Stimulated activated CD4-positive, alpha-beta T cell treated with anti-CD3 and anti-CD28 coated beads, Interleukin-2, amount 100 ng/mL, for 4 hours (primary cell): ENCODE results near the gene ICE2.
"Not testable (repeated sequence)": the region's sequence is repeated elsewhere in the genome, so short reads cannot be mapped to it uniquely, and the experiment has no call there.

Experiments
- DNase-seq: peaks from one replicate; pipeline ENCODE4 v3.0.0-alpha.2; 2020; ENCODE audit warnings: low read depth

The ICE2 gene

DNA sequence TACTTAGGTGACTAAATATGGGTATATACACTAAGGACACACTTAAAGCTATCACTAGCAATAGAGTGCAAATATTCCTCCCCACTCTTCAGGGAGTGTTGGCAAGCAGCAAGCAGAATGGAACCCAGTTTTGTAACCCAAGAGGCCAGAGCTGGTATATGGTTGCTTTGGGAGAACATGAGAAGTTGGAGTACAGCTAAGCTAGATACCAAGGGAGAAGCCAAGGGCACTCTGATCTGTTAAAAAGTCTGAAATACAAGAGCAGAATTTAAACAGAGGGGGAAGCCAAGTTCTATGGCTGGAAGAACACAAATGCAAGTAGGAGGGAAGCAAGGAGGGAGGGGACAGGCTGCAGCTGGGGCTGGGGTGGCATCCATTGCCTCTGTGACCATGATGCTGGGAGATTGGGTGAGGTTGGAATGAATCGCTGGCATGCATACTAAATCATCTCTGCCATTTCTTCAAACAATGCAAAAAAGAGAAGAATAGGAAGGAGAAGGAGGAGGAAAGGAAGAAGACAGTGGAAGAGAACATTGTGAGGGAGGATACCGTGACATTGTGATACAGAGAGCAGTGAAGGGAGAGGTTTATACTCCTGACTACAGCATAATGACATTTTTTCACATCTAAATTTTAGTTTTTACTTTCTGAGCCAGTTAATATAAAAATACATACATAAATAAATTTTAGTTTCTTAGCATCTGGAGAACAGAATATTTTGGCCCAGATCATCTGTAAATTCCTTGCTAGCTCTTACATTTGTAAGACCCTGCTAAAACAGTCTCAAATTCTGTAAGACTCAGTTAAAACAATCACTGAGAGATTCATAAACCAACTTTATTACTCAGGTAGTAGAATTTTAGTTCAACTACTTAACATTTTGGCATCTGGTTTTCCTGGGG is 72.2 kb downstream of the ICE2 start:
- DNase-seq: no peak

DNA sequence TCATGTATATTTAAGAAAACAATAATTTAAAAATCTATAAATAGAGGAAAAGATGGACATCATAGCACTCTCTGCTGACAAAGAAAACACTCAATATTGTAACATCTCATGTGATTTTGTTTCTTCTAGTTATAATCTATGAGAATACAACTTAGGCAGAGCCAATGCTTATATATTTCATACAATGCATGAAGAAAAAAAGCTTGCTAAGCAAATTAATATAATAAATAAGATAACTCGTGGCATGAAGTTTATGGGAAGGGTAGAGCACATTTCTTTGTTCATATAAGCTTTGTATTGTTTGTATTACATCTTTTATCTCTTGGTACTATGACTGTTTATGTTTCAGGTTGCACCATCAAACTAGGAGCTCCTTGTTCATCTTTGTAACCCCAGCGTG is 73.5 kb downstream of the ICE2 start:
- no peak for DNase-seq

DNA sequence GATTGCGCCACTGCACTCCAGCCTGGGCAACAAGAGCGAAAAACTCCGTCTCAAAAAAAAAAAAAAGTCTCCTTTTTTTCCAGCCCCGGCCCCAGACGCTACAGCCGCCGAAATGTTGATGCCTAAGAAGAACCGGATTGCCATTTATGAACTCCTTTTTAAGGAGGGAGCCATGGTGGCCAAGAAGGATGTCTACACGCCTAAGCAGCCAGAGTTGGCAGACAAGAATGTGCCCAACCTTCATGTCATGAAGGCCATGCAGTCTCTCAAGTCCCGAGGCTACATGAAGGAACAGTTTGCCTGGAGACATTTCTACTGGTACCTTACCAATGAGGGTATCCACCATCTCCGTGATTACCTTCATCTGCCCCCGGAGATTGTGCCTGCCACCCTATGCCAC is 74.6 kb downstream of the ICE2 start:
- not testable (repeated sequence) for DNase-seq

DNA sequence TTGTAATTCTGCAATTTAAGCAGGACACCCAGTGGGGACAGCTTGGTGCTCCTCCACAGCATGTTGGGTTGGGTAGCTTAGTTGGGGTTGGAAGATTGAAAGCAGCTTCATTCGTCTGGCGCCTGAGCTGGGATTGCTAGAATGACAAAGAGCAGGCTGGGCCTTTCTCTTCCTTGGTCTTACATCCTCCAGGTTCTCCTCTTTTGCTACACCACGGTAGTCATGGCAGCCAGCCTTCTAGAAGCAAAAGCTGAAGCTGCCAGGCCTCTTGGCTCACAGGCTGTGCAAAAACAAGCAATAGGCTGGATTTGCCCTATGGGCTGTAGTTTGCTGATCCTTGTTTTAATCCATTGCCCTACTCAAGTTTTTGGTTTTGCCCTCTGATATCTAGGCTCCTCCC is 78.0 kb downstream of the ICE2 start:
- DNase-seq: no peak

DNA sequence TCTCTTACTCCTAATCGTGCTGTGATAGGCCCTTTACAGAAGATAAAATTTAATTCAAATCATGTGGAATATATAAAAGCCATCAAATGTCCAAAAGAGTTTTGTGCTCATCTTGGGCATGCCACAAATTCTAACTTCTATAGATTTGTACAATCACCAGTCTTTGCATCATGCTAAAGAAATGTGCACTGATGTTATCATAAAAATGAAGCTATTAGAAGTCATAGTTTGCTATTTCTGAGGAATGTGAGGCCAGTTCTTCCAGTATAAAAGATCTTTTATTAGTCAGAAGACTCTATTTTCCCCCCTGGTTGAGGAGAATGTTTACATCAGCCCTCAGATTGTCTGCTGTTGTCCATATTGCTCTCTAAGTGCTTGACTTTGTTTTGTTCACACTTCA is 79.0 kb downstream of the ICE2 start:
- no peak for DNase-seq

DNA sequence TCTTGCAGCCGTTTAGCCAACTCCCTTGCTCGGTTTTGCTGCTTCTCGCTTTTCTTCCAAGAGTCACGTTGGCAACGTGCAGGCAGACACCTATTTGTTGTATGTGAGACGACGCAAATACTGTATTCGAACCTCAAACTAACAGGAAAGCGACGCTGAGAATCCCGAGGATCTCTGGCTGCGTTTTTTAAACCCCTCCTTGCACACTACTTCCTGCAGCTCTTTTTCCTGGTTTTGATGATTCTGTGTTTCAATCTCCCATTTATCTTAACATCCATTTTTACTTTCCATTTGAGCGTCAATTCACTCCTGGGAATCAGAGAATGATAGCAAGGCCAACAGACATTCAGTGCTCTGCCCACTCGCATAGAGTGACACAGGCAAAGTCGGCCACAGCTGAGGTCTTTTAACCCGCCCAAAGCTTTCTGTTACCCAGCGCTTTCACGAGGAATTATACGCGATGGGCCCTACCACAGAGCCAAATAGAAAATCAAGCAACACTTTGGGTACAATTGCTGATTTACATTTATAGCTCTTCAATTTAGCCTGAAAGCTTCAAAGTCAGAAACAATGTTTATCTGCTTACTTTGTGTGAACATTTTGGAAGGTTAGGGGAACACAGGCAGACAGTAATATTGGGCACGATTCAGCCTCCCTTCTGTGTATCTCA is 79.6 kb downstream of the ICE2 start:
- no peak for DNase-seq

DNA sequence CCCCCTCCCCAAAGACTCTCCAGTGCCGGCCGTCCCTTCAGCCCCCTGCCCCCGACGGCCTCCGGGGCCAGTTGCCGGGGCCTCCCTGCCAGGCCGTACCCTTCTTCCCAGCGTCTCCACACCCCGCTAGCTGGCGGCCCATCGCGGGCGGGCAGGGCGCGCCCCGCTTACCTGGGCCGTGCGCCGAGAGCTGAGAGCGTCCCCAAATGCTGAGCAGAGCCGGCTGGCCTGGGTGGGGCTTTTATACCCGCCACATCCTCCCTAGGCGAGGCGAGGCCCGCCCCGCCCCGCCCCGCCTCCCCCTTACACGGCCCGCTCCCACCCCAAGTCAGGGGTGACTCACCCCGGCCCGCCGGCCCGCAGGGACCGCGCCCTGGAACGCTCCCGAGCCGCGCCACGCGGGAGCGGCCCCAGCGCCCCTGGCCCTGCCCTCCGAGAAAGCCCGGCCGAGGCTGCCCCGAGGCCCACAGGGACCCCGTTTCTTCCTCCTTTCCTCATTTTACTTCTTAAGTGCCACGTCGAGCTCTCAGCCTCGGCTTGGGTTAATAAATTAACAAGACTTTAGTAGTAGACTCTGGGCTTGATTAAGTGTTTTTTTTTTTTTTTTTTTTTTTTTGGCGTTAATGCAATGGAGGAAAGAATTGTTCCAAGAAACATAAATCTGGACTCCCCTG is 81.0 kb downstream of the ICE2 start, which contains the start of gene ANXA2:
Gene ANXA2, minus strand, starts transcription at position 215 of the 674 bp plus-strand sequence. CDS start 11,911 bp downstream, outside the sequence.
- peak; percentile 79 for DNase-seq

DNA sequence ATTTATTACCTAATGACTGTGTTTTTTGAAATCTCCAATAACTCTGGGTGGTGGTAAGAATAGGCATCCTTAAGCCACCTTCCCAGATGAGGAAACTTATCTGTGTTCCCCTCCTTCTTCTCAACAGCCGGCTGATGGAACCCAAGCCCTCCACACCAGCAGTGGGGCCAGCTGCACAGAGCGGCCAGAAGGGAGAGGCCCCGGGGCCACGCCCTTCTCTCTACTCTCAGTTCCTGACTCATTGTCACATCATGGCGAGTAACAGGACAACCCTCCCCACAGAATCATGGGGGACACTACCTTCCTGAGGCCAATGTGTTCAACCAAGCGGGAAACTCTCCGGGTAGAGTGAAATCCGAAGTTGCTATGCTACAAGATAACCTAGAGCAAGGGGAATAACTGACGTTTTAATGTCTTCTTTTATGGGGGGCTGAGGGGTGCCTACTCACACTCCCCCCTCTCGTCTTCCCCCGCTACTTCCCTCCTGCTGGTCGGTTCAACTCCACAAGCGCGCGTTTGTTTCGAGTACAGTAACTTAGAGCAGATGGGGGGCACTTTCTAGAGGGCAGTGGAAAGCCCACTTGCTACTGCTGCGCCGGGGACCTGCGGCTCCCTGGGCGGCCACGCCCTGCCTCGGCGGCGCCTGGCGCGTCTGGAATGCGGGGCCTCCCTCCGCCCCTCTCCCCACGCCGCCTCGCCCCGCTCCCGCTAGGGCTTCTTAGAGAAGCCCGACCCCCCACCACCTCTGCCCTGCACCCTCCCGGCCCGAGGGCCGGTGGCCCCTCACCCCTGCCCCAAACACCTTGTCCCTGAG is 81.8 kb downstream of the ICE2 start:
- DNase-seq: peak; percentile 7

DNA sequence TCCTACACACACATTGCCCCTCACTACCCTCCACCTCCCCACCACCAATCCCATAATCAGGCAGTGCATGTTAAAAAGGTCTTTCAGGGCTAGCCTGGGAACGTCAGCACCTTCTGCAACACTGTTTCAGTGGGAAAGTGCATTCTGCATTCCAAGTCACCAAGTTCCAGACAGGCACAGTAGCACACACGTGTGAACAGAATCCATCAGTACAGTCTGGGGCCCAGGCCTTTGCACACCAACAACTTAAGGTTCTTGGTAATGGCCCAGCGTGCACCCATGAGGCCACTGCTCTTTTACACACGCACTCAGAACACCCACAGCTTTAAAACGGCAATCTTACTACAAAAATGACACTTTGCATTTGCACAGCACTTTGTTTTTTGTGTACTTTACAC is 82.4 kb downstream of the ICE2 start:
- no peak for DNase-seq

DNA sequence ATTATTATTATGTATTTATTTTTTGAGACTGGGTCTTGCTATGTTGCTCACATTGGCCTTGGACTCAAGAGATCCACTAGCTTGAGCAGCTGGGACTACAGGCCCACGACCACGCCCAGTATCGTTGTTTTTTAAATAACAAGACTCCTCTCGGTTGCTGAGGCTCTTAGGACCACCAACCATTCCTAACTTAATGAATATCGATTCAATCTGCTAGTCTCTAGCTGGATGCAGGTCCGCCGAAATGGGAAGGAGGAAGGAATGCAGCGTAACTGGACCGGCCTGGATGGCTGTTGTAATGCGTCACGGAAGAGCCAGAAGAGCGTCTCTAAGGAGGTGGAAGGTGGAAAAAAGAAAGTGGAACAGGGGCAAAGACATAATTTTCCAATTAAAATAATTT is 82.8 kb downstream of the ICE2 start:
- DNase-seq: no peak

DNA sequence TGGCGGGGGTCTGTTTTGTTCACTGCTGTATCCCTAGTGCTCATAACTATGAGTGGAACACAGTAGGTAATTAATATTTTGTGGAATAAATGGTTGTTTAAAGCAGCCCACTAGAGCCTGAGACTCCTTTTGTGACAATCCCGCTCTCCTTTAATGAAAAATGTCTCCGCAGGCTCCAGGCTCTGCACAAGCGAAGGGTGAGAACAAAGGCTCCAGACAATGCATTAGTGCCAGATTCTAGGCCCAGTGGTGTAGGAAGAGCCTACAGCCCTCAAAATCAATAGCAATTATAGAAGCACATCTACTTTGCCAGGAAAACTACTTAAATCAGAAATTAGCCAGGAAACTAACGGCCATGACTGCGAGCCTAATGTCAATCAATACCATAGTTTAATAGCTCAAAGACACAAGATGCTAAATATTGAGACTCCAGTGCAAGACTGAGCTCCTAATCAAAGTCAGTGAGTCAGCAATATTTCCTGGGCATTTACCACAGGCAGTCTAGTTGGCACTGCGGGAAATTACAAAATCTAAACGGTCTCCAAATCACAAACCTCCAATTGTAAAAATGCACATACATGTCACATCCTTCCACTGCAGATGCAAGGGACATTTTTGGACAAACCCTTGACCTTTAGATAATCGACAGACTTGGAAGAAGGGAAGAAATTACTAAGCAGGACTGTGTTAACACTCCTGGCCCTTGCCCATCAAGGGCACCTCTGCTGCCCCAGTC is 83.5 kb downstream of the ICE2 start:
- no peak for DNase-seq

DNA sequence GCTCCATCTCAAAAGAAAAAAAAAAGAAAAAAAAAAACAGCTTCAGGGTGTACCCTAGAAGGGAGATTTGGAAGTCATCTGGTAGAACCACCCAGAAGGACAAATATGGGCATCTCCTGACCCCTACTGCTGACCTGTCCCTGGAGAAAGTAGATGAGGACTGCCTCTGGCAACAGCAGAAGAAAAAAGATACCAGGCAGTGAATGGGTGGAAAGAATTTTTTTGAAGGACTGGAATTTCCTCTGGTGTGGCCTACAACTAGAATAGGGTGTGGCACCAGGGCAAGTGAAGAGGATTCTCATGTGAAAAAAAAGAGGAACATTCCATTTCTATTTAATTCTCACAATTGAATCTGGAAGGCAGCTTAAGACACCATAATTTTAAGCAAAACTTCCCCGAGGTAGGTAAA is 84.2 kb downstream of the ICE2 start:
- no peak for DNase-seq

DNA sequence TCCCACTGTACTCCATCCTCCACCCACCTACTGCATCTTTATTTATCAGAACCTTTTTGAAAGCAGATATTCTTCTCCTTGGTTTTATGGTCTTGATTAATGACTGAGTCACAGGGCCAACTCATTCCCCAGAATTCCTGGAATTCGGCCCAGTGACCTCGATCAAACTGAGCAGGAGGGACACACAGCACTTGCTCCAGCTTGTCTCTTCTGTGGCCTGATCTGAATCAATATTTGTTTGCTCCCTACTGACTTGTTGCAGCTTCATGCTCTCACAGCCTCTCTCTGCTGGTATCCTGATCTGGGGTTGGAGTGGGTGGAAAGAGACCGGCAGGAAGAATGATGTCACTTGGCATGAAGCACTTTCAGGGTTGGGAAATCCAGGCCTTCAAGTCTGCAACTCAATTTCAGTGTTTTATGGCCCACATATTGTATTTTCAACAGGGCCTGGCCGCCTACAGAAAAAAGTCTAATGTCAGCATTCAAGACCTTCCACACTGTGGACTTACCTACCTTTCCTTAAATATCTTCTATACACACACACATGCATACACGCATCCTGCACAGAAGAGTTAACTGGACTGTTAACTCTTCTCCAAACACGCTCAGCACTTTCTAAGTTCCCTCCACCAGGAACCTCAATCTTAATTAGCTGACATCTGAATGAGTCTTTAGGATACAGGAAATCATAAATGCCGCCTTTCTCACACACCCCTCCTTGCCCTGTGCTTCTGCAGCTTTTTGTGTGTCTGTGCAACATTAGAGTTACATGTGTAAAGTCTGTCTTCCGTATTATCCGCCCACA is 85.8 kb downstream of the ICE2 start:
- no peak for DNase-seq

DNA sequence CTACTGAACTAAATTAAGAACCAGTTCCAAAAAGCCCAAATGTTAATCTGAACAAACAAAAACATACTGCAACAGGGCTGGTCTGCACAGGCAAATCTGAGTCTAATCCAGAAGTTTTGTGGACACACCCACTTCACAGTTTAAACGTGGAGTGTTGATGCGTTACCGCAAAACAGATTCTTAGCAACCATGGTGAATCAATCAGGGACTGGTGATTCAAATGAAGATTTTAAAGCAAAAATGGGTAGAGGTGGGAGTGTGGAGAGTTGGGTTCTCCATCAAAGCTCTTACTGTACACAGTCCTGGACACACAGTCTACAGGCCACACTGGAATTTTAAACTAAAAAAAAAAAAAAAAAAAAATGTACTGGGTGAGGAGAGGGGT is 86.3 kb downstream of the ICE2 start:
- DNase-seq: no peak

DNA sequence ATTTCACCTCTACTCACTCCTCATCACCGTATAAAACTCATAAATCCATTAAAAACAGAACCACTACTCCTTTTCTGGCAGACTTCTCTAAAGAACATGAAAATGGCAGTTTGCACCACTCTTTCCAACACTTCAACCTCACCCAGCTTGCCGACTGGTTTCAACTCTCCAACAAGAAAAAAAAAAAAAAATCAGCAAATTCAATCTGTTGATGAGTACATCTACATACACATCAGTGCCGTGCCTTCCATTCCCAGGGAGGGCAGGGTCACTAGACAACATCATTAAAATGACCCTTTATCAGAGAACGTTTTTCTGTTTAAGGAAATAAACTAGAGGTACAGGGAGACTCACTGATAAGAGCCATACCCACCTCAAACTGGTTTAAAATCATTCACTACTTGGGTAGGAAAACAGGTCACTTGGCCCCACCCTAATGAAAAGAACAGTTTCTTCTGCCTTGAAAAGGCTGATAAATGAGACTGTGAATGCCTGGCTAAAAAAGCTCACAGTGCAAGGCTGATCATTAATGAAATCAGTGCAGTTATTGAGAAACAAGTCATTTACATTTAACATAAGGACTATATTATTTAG is 87.1 kb downstream of the ICE2 start:
- DNase-seq: no peak

DNA sequence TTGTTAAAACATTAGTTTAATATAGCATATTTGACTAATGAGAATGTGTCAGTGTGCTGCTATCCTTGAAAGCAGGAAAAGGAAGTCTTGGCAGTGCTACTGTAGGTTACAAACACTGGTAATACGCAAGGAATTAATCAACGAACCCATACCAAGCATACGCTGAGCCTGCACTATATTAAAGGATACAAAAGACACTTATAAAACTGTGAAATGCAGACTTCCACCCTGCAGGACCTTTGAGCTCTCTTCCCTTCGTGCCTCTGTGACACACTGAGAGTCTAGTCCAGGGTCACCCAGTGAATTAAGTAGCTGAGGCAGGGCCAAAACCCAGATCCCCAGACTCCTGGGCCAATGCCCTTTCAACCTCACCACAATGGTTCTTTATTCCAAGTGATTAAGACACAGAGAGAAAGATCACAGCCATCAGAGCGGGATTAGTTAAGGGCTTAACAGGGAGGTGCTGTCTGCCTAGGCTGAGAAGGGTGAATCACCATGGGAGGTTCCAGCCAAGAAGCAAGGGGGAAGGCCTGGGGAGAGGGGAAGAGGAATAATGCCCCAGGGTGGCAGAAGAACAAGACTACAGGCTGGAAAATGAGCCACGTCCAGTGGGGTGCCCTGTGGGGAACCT is 88.0 kb downstream of the ICE2 start:
- DNase-seq: no peak

DNA sequence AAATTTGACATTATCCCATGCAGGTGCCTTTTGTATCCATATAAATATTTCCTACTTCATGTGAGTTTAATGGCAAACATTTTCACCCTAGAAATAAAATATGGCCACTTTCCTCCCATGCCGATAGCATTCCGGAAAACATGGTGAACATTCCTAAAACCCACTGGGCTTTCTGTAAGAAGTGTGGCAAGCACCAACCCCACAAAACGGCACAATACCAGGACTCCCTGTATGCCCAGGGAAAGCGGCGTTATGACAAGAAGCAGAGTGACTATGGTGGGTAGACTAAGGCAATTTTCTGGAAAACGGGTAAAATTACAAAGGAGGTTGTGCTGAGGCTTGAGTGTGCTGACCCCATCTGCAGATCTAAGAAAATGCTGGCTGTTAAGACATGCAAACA is 88.7 kb downstream of the ICE2 start:
- no peak for DNase-seq

DNA sequence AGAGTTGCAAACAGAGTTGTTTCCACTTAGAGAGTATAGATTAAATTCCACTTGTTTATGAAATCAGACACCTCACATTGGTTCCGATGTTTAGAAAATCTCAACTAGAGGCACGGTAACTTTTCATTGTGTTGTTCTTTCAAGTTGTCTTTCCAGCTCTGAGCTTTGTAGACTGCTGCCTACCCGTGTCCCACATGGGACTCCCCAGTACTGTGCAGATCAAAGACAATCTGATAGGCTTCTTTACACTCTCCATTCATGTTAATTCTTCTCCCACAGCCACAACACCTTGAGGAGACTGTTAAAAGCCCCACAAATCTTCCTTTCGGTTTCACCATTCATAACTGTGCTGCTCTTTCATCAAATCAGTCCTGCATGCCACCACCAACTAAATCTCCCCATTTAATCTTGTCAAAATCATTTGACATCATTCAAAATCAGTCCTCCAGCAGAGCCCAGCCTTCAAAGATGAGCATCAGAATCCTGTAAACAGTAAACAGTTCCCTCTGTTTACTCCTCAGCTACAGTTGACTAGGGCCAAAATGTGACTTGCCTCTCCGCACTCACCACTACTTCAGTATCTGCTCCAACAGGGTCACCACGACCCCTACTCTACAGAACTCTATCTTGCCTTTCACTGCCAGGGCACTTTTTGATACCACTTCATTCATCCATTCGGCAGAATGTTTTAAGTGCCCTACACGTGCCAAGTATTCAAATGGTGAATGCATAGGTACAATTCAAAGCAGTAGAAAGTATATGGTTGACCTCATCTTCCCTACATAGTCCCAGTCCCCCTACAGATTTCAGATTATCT is 89.5 kb downstream of the ICE2 start:
- peak; percentile 5 for DNase-seq

DNA sequence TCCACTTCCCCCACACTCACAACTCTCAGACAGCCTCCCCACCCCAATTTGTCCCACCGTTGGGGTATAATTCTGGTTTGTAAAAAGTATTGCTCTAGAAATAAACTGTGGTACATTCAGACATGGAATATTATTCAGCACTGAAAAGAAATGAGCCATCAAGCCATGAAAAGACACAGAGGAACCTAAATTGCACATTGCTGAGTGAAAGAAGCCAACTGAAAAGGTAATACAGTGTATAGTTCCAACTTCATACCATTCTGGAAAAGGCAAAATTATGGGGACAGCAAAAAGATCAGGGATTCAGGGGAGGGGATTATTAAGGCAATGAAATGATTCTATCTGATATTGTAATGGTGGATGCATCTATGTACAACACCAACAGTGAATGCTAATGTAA is 91.6 kb downstream of the ICE2 start:
- DNase-seq: no peak
